MCF 10A (cell line): Measurements from ENCODE around the gene MBD3L4. TPM values are rescaled to one million over a fixed set of nuclear protein-coding genes. Genes with fewer than 3 reads are reported as not detected.

Experiments used
- BruUV-seq: library from RNA; stranded (reverse); fragments of 400-500 nt; replicated peaks from 2 replicates; lab custom pipeline; 2021; lab: Mats Ljungman, UMichigan
- CTCF ChIA-PET: fragments of 300-600 bp; sonication (Branson Sonifier 250); formaldehyde crosslinking; extraction: SDS; loops from one replicate; lab custom pipeline; 2021; ENCODE audit warnings: antibody characterized with exemption, inconsistent platforms; lab: Yijun Ruan, JAX
- POLR2A ChIA-PET: fragments of 300-600, 350-650 bp; sonication (Branson Sonifier 250); formaldehyde crosslinking; extraction: SDS; loops from one replicate; lab custom pipeline; 2020; ENCODE audit warnings: antibody characterized with exemption, inconsistent platforms; lab: Yijun Ruan, JAX
- DNase-seq: peaks from one replicate; pipeline ENCODE4 v3.0.0-alpha.2; 2018; ENCODE audit not compliant: unreplicated experiment
- H3K27ac Mint-ChIP-seq: one replicate; pipeline ENCODE4 v1.8.0; 2022; ENCODE audit warnings: mild to moderate bottlenecking, low read depth, mixed read lengths; ENCODE audit not compliant: unreplicated experiment
- H3K27me3 Mint-ChIP-seq: one replicate; pipeline ENCODE4 v1.8.0; 2022; ENCODE audit warnings: mixed read lengths; ENCODE audit not compliant: insufficient read depth, unreplicated experiment
- H3K36me3 Mint-ChIP-seq: one replicate; pipeline ENCODE4 v1.8.0; 2022; ENCODE audit warnings: mild to moderate bottlenecking, moderate library complexity, mixed read lengths; ENCODE audit not compliant: insufficient read depth, unreplicated experiment
- H3K4me1 Mint-ChIP-seq: one replicate; pipeline ENCODE4 v1.8.0; 2022; ENCODE audit warnings: mixed read lengths; ENCODE audit not compliant: insufficient read depth, unreplicated experiment
- H3K4me3 Mint-ChIP-seq: one replicate; pipeline ENCODE4 v1.8.0; 2022; ENCODE audit warnings: mild to moderate bottlenecking, moderate library complexity, mixed read lengths; ENCODE audit not compliant: unreplicated experiment
- H3K9me3 Mint-ChIP-seq: one replicate; pipeline ENCODE4 v1.8.0; 2022; ENCODE audit warnings: mixed read lengths; ENCODE audit not compliant: unreplicated experiment
- CTCF ChIP-seq: fragments of 200-600 bp; IDR thresholded peaks from one replicate; pipeline ENCODE4 v1.8.0; 2022; ENCODE audit warnings: antibody characterized with exemption, mild to moderate bottlenecking; ENCODE audit not compliant: unreplicated experiment
- intact Hi-C: fragments of 100-400 bp; cut with micrococcal nuclease; formaldehyde crosslinking; loops from 2 replicates; pipeline ENCODE4 v1.14.1; 2022
- total RNA-seq: library from RNA; stranded (reverse); gene quantifications from 2 replicates; pipeline ENCODE4 v1.2.3, GENCODE V29; 2022

The MBD3L4 gene
- total RNA-seq, 1 experiment from 2014 or later = not detected

- ChIA-PET CTCF (interaction anchor here (1.3 kb wide), 1 partner anchor 15 kb away, joined by 4 read pairs; no protein-coding TSS in a partner anchor), POLR2A (no interaction called here)
- TF ChIP-seq CTCF = no peak
- Mint-ChIP-seq H3K27me3 (no peaks in the 10 kb centered on the region), H3K4me1 (no peaks in the 10 kb centered on the region), H3K4me3 (no peak overlapping the region), H3K9me3 (peaks cover 18% of the 10 kb centered on the region), H3K36me3 (no peaks in the 10 kb centered on the region), H3K27ac (no peak overlapping the region)
- no TSS peak for BruUV-seq
- DNase-seq = no peak
- intact Hi-C loops = no loop called here
These were observed 51.7 kb downstream of the MBD3L4 start for GRCh38 chr19:6988257-6988656.

DNA sequence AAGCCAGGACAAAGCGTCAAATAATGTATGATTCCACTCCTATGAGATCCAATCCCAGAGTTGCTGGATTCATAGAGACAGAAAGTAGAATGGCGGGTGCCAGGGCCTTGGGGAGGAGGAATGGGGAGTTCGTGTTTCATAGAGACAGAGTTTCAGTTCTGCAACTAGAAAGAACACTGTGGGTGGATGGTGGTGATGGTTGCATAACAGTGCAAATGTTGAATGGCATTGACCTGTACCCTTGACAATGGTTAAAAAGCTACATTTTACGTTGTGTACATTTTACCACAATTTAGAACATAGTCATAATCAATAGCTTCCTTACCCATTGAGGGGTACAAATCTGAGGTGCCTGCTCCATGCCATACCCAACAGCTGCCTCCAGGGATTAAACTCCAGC is 52.1 kb downstream of the MBD3L4 start:
- no peaks in the 10 kb centered on the region for H3K36me3 Mint-ChIP-seq
- ChIA-PET CTCF (interaction anchor here (1.3 kb wide), 1 partner anchor 16 kb away, joined by 4 read pairs; no protein-coding TSS in a partner anchor), POLR2A (no interaction called here)
- BruUV-seq = no TSS peak
- no peaks in the 10 kb centered on the region for H3K4me1 Mint-ChIP-seq
- no peaks in the 10 kb centered on the region for H3K27me3 Mint-ChIP-seq
- H3K4me3 Mint-ChIP-seq = no peak overlapping the region
- DNase-seq = no peak
- H3K9me3 Mint-ChIP-seq = peaks cover 22% of the 10 kb centered on the region
- H3K27ac Mint-ChIP-seq = no peak overlapping the region
- intact Hi-C loops = no loop called here
- no peak for TF ChIP-seq CTCF

Other genes with a start within 250 kb of the MBD3L4 start
- not detected in 2 replicates for gene ADGRE1, start 152.6 kb downstream of the MBD3L4 start, total RNA-seq
- gene MBD3L2B, start 18.7 kb downstream of the MBD3L4 start, total RNA-seq = not detected in 2 replicates
- not detected in 2 replicates for gene MBD3L5, start 9.6 kb downstream of the MBD3L4 start, total RNA-seq
- not detected in 2 replicates for gene MBD3L2, start 9.1 kb upstream of the MBD3L4 start, total RNA-seq
- not detected in 2 replicates for gene MBD3L3, start 18.5 kb upstream of the MBD3L4 start, total RNA-seq
- 9.6 and 11.8 TPM in 2 replicates for gene ZNF557, start 29.5 kb upstream of the MBD3L4 start, total RNA-seq